DOHH2 (cell line): ENCODE measurements around the gene EXOC3L1.

Experiments used
- EZH2phosphoT487 ChIP-seq: fragments of 200-600 bp; sonication (generic); IDR thresholded peaks from 2 replicates; pipeline ENCODE4 v1.6.1; 2017; ENCODE audit warnings: borderline replicate concordance, mild to moderate bottlenecking, antibody characterized with exemption, low read length, moderate library complexity, mixed read lengths
- TF ChIP-seq, protein P1 (sequence below): fragments of 200-600 bp; sonication (generic); IDR thresholded peaks from one replicate; pipeline ENCODE4 v1.5.1; 2014; ENCODE audit warnings: antibody characterized with exemption, mild to moderate bottlenecking, low read depth, low read length; ENCODE audit not compliant: poor library complexity, severe bottlenecking

GRCh38 chr16:67227567-67227921 lies 37.6 kb upstream of the EXOC3L1 start:
- TF ChIP-seq, protein P1, sequence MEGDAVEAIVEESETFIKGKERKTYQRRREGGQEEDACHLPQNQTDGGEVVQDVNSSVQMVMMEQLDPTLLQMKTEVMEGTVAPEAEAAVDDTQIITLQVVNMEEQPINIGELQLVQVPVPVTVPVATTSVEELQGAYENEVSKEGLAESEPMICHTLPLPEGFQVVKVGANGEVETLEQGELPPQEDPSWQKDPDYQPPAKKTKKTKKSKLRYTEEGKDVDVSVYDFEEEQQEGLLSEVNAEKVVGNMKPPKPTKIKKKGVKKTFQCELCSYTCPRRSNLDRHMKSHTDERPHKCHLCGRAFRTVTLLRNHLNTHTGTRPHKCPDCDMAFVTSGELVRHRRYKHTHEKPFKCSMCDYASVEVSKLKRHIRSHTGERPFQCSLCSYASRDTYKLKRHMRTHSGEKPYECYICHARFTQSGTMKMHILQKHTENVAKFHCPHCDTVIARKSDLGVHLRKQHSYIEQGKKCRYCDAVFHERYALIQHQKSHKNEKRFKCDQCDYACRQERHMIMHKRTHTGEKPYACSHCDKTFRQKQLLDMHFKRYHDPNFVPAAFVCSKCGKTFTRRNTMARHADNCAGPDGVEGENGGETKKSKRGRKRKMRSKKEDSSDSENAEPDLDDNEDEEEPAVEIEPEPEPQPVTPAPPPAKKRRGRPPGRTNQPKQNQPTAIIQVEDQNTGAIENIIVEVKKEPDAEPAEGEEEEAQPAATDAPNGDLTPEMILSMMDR, result no peak
- TF ChIP-seq EZH2phosphoT487, result no peak
